Large intestine (tissue), 3 donors: Measurements from ENCODE around the gene TNPO3. TPM values are rescaled to one million over a fixed set of nuclear protein-coding genes. Genes with fewer than 3 reads are reported as not detected.

Experiments used
- DNase-seq, 2 donors: peaks; one replicate each; pipeline versions ENCODE4 v3.0.0 to v3.0.0-alpha.2; 2013
- H3K27ac ChIP-seq: one replicate; pipeline ENCODE4 v1.5.1; 2013; ENCODE audit warnings: low read length
- H3K27me3 ChIP-seq: 2 replicates; pipeline ENCODE4 v1.6.1; 2013; ENCODE audit warnings: low read length; ENCODE audit not compliant: control insufficient read depth, insufficient read depth
- H3K36me3 ChIP-seq: 2 replicates; pipeline ENCODE4 v1.6.1; 2013; ENCODE audit warnings: low read length; ENCODE audit not compliant: control insufficient read depth, insufficient read depth
- H3K4me1 ChIP-seq: one replicate; pipeline ENCODE4 v1.6.1; 2013; ENCODE audit warnings: low read length; ENCODE audit not compliant: control insufficient read depth, insufficient read depth
- H3K4me3 ChIP-seq: one replicate; pipeline ENCODE4 v1.5.1; 2013; ENCODE audit warnings: low read length
- H3K9me3 ChIP-seq: one replicate; pipeline ENCODE4 v1.6.1; 2013; ENCODE audit warnings: mild to moderate bottlenecking, low read depth, low read length, moderate library complexity; ENCODE audit not compliant: control insufficient read depth
- WGBS: methylation state at CpG from one replicate; pipeline ENCODE4 v1.1.5; 2013; ENCODE audit warnings: low lambda C conversion rate; ENCODE audit not compliant: insufficient coverage; 5-methylcytosine and 5-hydroxymethylcytosine counted together
- polyA plus RNA-seq: library from polyadenylated mRNA; unstranded; fragments of 120-200 nt; gene quantifications from one replicate; pipeline ENCODE4 v1.2.1, GENCODE V29; 2013

The TNPO3 gene
- polyA plus RNA-seq, 1 donor, result 32.1 TPM

DNA sequence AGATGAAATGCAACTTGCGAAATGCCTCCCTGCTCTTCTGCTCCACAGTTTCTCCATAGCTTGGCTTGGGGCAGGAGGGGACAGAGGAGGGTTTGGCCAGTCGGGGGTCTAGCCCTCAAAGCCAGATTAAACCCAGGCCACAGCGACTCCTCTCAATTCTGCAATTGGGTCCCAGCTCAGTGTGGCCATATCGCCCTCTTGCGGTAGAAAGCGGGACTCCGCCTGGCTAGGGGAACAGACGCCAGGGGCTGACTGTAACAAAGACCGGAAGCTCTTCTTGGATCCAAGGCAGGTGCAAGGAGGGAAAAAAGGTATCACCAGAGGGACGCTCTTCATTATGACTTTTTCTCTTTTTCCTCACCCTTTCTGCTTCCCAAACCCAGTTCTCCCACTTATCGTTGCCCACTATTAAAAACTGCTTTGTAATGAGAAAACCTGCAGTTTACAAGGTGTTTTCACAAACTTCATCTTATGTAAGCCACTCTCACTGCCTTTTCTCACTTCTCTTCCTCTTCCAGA lies 36.6 kb upstream of the TNPO3 start:
- Histone ChIP-seq H3K4me3 (no peak overlapping the region), H3K27ac (no peak overlapping the region), H3K9me3 (no peaks in the 10 kb centered on the region), H3K27me3 (no peaks in the 10 kb centered on the region), H3K36me3 (no peaks in the 10 kb centered on the region), H3K4me1 (no peaks in the 10 kb centered on the region)
- no CpG with 5 or more reads among the region's 11 CpGs for WGBS
- DNase-seq, result peak; percentile 70 to 73

- H3K27me3 ChIP-seq, result no peaks in the 10 kb centered on the region
- no peaks in the 10 kb centered on the region for H3K9me3 ChIP-seq
- no peak for DNase-seq
- H3K36me3 ChIP-seq, result no peaks in the 10 kb centered on the region
- H3K27ac ChIP-seq, result no peak overlapping the region
- no CpG with 5 or more reads among the region's 5 CpGs for WGBS
- no peaks in the 10 kb centered on the region for H3K4me1 ChIP-seq
- H3K4me3 ChIP-seq, result no peak overlapping the region
Observed at GRCh38 chr7:129090300-129090907, 35.5 kb upstream of the TNPO3 start.

GRCh38 chr7:129089521-129090212 lies 34.8 kb upstream of the TNPO3 start:
- no peaks in the 10 kb centered on the region for H3K27me3 ChIP-seq
- H3K9me3 ChIP-seq, result no peaks in the 10 kb centered on the region
- no peaks in the 10 kb centered on the region for H3K36me3 ChIP-seq
- WGBS, result 24% methylated on average over 3 of the region's 4 CpGs
- no peaks in the 10 kb centered on the region for H3K4me1 ChIP-seq
- H3K27ac ChIP-seq, result no peak overlapping the region
- no peak overlapping the region for H3K4me3 ChIP-seq
- DNase-seq, result peak in 1 of 2 donors; percentile 30

DNA sequence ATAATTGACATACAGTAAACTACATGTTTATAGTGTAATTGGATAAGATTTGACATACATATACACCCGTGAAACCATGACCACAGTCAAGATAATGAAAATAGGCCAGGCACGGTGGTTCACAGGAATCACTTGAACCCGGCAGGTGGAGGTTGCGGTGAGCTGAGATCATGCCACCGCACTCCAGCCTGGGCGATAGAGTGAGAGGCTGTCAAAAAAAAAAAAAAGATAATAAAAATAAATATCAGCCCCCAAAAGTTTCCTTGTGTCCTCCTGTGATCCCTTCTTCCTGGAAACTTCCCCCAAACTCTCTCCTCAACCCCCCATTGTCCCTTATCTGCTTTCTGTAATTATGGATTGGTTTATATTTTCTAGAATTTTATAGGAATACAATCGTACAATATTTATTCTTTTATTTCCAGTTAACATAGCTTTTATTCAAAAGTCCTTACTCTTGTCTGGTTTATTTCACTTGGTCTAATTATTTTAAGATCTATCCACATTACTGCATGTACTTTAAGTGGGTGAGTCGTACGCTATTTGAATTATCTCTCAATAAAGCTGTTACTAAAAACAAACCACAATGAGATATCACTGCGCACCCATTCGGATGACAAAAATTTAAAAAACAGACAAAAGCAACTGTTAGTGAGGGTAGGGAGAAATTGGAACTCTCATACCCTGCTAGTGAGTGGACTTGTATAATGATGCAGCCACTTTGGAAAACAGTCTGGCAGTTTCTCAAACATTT lies 30.1 kb upstream of the TNPO3 start:
- Histone ChIP-seq H3K36me3 (no peaks in the 10 kb centered on the region), H3K27me3 (no peaks in the 10 kb centered on the region), H3K4me1 (no peaks in the 10 kb centered on the region), H3K9me3 (no peaks in the 10 kb centered on the region), H3K27ac (no peak overlapping the region), H3K4me3 (no peak overlapping the region)
- WGBS, result 100% methylated on average over 1 of the region's 11 CpGs
- DNase-seq, result no peak

- H3K9me3 ChIP-seq, result no peaks in the 10 kb centered on the region
- no peak overlapping the region for H3K4me3 ChIP-seq
- DNase-seq, result no peak
- H3K4me1 ChIP-seq, result no peaks in the 10 kb centered on the region
- H3K27ac ChIP-seq, result no peak overlapping the region
- H3K36me3 ChIP-seq, result no peaks in the 10 kb centered on the region
- 80% methylated on average over 1 of the region's 5 CpGs for WGBS
- no peaks in the 10 kb centered on the region for H3K27me3 ChIP-seq
Observed at GRCh38 chr7:129083525-129083924, 28.6 kb upstream of the TNPO3 start.

- H3K9me3 ChIP-seq, result no peaks in the 10 kb centered on the region
- no peak overlapping the region for H3K27ac ChIP-seq
- no peak for DNase-seq
- no peaks in the 10 kb centered on the region for H3K36me3 ChIP-seq
- no peak overlapping the region for H3K4me3 ChIP-seq
- H3K4me1 ChIP-seq, result no peaks in the 10 kb centered on the region
- no peaks in the 10 kb centered on the region for H3K27me3 ChIP-seq
- 100% methylated on average over 1 of the region's 2 CpGs for WGBS
Observed at GRCh38 chr7:129078455-129078854, 23.5 kb upstream of the TNPO3 start.

DNA sequence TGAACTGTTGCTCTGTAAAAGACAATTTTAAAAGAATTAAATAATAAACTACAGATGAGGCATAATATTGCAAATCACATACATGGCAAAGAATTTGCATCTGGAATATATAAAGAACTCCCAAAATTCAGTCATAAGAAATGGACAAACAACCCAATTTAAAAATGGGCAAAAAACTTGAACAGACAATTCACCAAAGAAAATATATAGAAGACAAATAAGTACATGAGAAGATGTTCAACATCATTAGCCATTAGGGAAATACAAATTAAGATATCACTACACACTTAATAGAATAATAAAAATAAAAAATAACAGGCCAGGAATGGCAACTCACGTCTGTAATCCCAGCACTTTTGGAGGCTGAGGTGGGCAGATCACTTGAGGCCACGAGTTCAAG lies 22.0 kb upstream of the TNPO3 start:
- no peak for DNase-seq
- Histone ChIP-seq H3K27ac (no peak overlapping the region), H3K4me1 (no peaks in the 10 kb centered on the region), H3K27me3 (no peaks in the 10 kb centered on the region), H3K36me3 (no peaks in the 10 kb centered on the region), H3K9me3 (no peaks in the 10 kb centered on the region), H3K4me3 (no peak overlapping the region)
- no CpG with 5 or more reads among the region's 2 CpGs for whole genome bisulfite sequencing

GRCh38 chr7:129074994-129075393 lies 20.1 kb upstream of the TNPO3 start:
- Histone ChIP-seq H3K36me3 (no peaks in the 10 kb centered on the region), H3K27ac (no peak overlapping the region), H3K9me3 (no peaks in the 10 kb centered on the region), H3K4me1 (no peaks in the 10 kb centered on the region), H3K4me3 (no peak overlapping the region), H3K27me3 (no peaks in the 10 kb centered on the region)
- no CpG with 5 or more reads among the region's 2 CpGs for WGBS
- DNase-seq, result no peak

DNA sequence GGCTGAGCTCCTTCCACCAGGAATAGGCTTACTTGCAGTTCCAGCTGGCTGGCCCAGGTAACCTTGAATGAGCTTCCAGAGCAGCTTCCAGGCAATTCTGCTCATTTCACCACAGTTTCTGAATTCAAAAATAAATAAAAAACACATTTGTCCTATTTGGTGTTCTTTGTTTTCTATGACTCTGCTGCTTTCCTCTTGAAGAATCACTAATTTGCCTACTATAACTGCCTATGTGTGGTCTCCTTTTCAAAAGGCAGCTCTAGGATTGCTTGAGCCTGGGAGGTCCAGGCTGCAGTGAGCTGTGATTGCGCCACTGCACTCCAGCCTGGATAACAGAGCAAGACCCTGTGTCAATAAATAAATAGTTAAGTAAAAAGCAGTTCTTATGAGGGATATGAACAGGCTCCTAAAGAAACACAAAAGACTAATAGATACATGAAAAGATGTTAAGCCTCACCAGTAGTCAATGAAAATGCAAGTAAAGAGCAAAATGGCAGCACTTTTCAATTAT lies 19.5 kb upstream of the TNPO3 start:
- H3K4me1 ChIP-seq, result no peaks in the 10 kb centered on the region
- no peak for DNase-seq
- H3K27ac ChIP-seq, result no peak overlapping the region
- H3K9me3 ChIP-seq, result no peaks in the 10 kb centered on the region
- H3K4me3 ChIP-seq, result no peak overlapping the region
- WGBS, result no CpG with 5 or more reads among the region's 1 CpG
- H3K27me3 ChIP-seq, result no peaks in the 10 kb centered on the region
- no peaks in the 10 kb centered on the region for H3K36me3 ChIP-seq

GRCh38 chr7:129073738-129074137 lies 18.8 kb upstream of the TNPO3 start:
- no peaks in the 10 kb centered on the region for H3K9me3 ChIP-seq
- H3K27ac ChIP-seq, result no peak overlapping the region
- no peaks in the 10 kb centered on the region for H3K36me3 ChIP-seq
- H3K4me1 ChIP-seq, result no peaks in the 10 kb centered on the region
- no peak for DNase-seq
- H3K27me3 ChIP-seq, result no peaks in the 10 kb centered on the region
- no CpG with 5 or more reads among the region's 4 CpGs for WGBS
- no peak overlapping the region for H3K4me3 ChIP-seq
